Measurements from ENCODE around the gene EXOC3L4. TPM values are rescaled to one million over a fixed set of nuclear protein-coding genes. Genes with fewer than 3 reads are reported as not detected.

EXOC3L4 gene
- total and polyA plus RNA-seq, 2 of the 8 experiments (the other 6 are each of a cell fraction or from before 2014, with no cell fraction given): 0.45 to 0.57 TPM

DNA sequence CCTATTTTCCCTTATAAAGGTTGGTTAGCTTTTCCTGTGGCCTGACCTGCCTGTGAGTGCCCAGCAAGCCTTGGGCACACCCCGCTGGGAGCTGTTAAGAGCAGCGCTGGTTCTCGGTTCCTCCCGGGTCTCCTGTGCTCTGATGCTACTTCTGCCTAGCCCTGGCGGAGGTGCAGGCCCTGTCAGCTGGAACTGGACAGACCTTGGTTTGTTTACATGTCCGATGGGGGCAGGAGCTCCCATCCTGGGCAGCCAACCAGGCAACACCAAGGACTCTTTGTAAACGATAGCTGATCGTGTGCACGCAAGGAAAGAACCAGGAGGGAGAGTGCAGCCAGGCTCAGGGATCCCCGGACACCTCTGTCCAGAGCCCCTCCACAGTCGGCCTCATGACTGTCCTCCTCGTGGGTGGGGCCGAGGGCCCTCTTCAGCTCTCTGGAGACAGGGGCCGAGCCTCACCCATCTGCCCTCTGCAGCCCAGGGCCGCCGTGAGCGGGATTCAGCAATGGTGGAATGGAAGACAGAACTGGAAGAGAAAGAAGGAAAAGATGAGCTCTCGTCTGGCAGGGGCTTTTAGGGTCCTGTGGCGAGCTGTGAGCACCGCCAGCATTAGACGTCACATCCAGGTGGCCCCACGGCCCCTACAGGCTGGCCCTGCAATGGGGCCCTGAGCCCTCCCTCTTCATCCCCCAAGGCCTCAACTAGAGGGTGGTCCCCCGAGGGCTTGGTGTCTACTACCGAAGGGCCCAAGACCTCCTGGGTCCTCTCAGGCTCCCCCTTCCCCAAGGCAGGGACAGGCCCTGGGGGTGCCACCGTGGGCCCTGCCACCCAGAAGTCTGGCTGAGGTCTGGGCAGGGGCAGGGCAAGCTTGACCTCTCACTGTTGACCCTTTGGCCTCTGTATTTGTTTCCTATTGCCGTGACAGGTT, 41.1 kb downstream of the EXOC3L4 start:
- H2AFZ ChIP-seq (ENCODE audit: low read length): no peak overlapping the region
- H2BK12ac ChIP-seq (ENCODE audit: low read depth, low read length): no peak overlapping the region
- no peak overlapping the region for H2BK20ac ChIP-seq (ENCODE audit: low read length)
- peaks cover 3 to 14% (median 7%) of the 10 kb centered on the region in 4 experiments; a peak in 6 of 8 replicates for H3K36me3 ChIP-seq (ENCODE audit: control insufficient read depth in 2 of 4, insufficient read depth in 4 of 4, low read length in 3 of 4)
- no peak overlapping the region for H3K4me3 ChIP-seq (ENCODE audit: extremely low read depth in 1 of 4, insufficient read depth in 2 of 4, low read depth in 3 of 4, low read length in 4 of 4)
- no peak overlapping the region for H4K91ac ChIP-seq (replicated peaks; ENCODE audit: insufficient read length, low read length)
- H3K27me3 ChIP-seq (replicated peaks in 1 of 4; ENCODE audit: control insufficient read depth in 3 of 4, extremely low read depth in 1 of 4, insufficient read depth in 3 of 4, low read length in 3 of 4): peaks cover 0 to 23% (median 11%) of the 10 kb centered on the region in 4 experiments; a peak in 5 of 7 replicates
- no peak overlapping the region for H3K18ac ChIP-seq (ENCODE audit: extremely low read depth, low read length)
- H3K4me2 ChIP-seq (ENCODE audit: insufficient read depth in 1 of 2, low read depth in 2 of 2, low read length in 2 of 2): no peak overlapping the region
- no peak overlapping the region for H3K9ac ChIP-seq (replicated peaks in 1 of 4; ENCODE audit: extremely low read depth in 1 of 4, low read depth in 3 of 4, low read length in 3 of 4)
- no peak overlapping the region for H4K8ac ChIP-seq (ENCODE audit: extremely low read depth, insufficient read depth, low read length)
- no peak overlapping the region for H3K23ac ChIP-seq (ENCODE audit: insufficient read length)
- H3K23me2 ChIP-seq (ENCODE audit: low read depth, low read length): peaks cover 13% of the 10 kb centered on the region; the same call in 1 of the 2 replicates
- no peak overlapping the region; the same call in 1 of the 2 replicates for H2BK5ac ChIP-seq (ENCODE audit: low read depth, low read length)
- 86% methylated on average over 26 of the region's 26 CpGs; no CpG with 5 or more reads in 1 of the 2 experiments for WGBS, 2 experiments (ENCODE audit: extremely low coverage in 1 of 2, insufficient coverage in 1 of 2, insufficient read length in 1 of 2, insufficient replicate concordance in 2 of 2, low coverage in 1 of 2, low lambda C conversion rate in 2 of 2, missing lambda C conversion rate in 1 of 2)
- H2AK5ac ChIP-seq (ENCODE audit: low read depth, low read length): no peak overlapping the region
- H2BK15ac ChIP-seq (ENCODE audit: low read length): no peak overlapping the region
- H4K20me1 ChIP-seq (replicated peaks in 1 of 2; ENCODE audit: control insufficient read depth in 1 of 2, insufficient read depth in 2 of 2, low read length in 2 of 2): peaks cover 0 to 6% of the 10 kb centered on the region in 2 experiments
- CTCF ChIA-PET (ENCODE audit: partially characterized antibody): interaction anchor here (0.7 to 10.5 kb wide), 11 partner anchors 9 to 156 kb away, joined by 3 to 147 read pairs (median 5); partner anchors contain the start of gene TNFAIP2
- DNase-seq (ENCODE audit: low read depth in 1 of 2, low spot score in 2 of 2) (no peak), FAIRE-seq (no peak)
- H3K4me1 ChIP-seq (replicated peaks in 1 of 4; ENCODE audit: control insufficient read depth in 3 of 4, insufficient read depth in 4 of 4, low read length in 3 of 4): peaks cover 0 to 11% (median 6%) of the 10 kb centered on the region in 4 experiments; a peak in 6 of 7 replicates
- no peaks in the 10 kb centered on the region for H3K79me2 ChIP-seq (ENCODE audit: control insufficient read depth in 1 of 2, insufficient read depth in 2 of 2, low read length in 2 of 2)
- H3K27ac ChIP-seq (ENCODE audit: low read depth, low read length): no peak overlapping the region
- H4K5ac ChIP-seq (ENCODE audit: insufficient read length, low read depth, low read length): no peak overlapping the region
- no peak overlapping the region for H3K4ac ChIP-seq (replicated peaks; ENCODE audit: insufficient read length, low read depth, low read length)
- no peak overlapping the region for H3K56ac ChIP-seq (replicated peaks; ENCODE audit: insufficient read length, low read depth, low read length)
- H3K79me1 ChIP-seq (ENCODE audit: low read depth, low read length): no peaks in the 10 kb centered on the region
- no peak overlapping the region for H2BK120ac ChIP-seq (replicated peaks; ENCODE audit: low read depth, low read length)
- H3K14ac ChIP-seq (ENCODE audit: insufficient read length): no peak overlapping the region
- POLR2A ChIA-PET (ENCODE audit: partially characterized antibody): interaction anchor here (0.5 to 4.6 kb wide), 2 partner anchors 8 to 43 kb away, joined by 3 to 26 read pairs; no protein-coding TSS in a partner anchor
- no peaks in the 10 kb centered on the region for H3K9me3 ChIP-seq (ENCODE audit: insufficient read depth in 2 of 2, low read depth in 1 of 2, low read length in 1 of 2)
- TF ChIP-seq SRF (IDR thresholded peaks at IDR 0.05; ENCODE audit: low read depth, low read length): no peak
- TF ChIP-seq KDM5A (IDR thresholded peaks at IDR 0.05; ENCODE audit: low read length): no peak
- no peak for TF ChIP-seq EZH2 (IDR thresholded peaks at IDR 0.05; ENCODE audit: low read depth, low read length, severe bottlenecking)
- no peak for TF ChIP-seq CHD1 (IDR thresholded peaks at IDR 0.05; ENCODE audit: low read depth, low read length)
- TF ChIP-seq EGR1 (IDR thresholded peaks at IDR 0.05; ENCODE audit: borderline replicate concordance, low read depth, low read length): no peak
- no peak for TF ChIP-seq RAD21 (IDR thresholded peaks at IDR 0.05 in 1 of 2, conservative IDR thresholded peaks at IDR 0.05 in 1 of 2; ENCODE audit: low read depth in 2 of 2, low read length in 2 of 2)
- TF ChIP-seq EP300 (IDR thresholded peaks at IDR 0.05; ENCODE audit: borderline replicate concordance in 1 of 2, low read depth in 2 of 2, low read length in 2 of 2): no peak
- no peak for TF ChIP-seq KDM1A (IDR thresholded peaks at IDR 0.05; ENCODE audit: borderline replicate concordance, low read length)
- TF ChIP-seq SIX5 (IDR thresholded peaks at IDR 0.05; ENCODE audit: low read depth, low read length): no peak
- TF ChIP-seq NANOG (IDR thresholded peaks at IDR 0.05; ENCODE audit: insufficient read depth, low read depth, low read length, poor library complexity, severe bottlenecking): no peak

Data from H1 (cell line).